Measurements from ENCODE around the gene TRPV4.

The TRPV4 gene

DNA sequence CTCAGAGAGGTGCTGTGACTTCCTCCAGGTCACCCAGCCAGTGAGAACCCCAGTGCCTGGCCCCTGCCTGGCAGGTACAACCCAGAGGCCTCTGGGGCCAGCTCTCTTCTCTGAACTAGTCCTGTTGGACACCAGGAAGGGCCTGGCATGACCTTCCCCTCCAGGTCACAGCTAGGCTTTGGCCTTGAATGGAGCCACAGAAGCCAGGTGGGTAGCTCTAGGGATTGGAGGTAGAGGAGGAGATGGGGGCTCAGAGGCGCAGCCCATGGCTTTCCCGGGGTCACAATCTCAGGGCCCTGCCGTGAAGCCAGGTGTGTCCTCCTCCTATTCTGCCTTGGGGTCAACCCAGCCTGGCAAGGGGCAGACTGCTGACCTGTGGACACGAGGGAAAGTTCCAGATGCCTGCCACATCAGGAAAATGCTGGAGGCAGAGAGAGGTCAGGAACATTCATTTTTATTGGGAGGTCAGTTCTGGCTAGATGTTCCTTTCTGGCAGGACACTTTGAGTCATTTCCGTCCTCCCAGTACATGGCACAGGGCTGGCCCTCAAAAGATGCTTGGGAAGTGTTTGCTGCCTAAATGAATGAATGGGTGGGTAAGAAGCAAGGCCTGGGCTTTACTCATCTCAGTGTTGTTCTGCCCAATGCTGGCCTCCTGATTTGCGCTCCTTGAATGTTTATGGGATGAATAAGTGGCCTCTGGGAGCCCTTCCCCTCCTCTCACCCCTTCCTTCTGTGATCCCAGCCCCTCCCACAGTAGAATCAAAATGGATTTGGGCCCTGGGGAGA is 94.1 kb downstream of the TRPV4 start:
- DNase-seq, result no peak

DNA sequence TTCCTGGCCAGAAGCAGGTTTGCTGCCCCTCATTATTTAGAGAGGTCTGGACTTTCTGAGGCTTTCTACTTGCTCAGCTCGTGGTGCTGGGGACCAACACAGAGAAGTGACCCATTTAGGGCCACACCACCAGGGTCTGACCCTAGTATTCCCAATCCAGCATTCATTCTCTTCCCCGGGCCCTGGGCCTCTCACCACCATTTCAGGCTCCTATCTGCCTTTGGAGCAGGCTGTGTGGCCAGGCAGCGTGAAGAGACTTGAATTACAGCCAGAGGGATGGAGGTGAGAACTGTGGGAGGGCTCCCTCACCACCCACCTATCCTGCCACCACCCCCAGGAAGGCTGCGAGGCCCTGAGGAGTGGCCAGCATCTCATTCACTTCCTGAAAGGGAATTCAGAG is 95.0 kb downstream of the TRPV4 start:
- DNase-seq, result no peak

DNA sequence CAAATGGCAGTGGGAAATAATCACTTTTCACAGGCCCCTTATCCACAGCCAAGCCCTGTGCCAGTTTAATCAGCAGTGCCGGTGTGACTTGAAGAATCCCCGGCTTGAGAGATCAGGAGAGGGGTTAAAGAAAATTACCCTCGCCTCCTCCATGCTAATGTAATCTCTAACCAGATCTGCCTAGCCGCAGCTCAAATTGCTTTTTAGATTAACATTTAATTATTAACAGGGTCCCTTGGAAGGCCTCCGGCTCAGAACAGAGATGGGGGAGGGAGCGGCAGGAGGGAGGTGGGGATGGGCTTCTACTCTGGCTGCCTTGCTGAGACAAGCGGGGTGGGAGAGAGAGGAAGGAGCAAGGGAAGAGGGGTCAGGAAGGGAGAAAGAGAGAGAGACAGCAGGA is 95.6 kb downstream of the TRPV4 start:
- DNase-seq, result no peak

DNA sequence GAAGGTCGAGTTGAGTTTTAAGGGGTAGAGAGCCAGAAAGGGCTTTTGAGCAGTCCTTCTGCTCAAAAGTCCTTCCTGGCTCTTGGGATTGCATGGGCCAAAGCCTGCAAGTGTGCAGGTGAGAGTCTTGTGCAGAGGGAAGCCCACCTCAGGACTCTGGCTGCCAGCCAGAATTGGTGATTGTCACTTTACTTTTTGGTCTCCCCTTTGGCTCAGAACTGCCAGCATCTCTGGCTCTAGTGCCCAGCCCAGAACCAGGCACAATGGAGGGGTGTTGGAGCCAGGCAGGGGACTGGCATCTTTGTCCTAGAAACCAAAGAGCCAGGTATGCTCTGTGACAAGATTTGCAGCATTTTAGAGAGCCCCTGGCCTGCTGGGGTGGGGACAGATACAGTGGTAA is 96.1 kb downstream of the TRPV4 start:
- DNase-seq, result no peak

DNA sequence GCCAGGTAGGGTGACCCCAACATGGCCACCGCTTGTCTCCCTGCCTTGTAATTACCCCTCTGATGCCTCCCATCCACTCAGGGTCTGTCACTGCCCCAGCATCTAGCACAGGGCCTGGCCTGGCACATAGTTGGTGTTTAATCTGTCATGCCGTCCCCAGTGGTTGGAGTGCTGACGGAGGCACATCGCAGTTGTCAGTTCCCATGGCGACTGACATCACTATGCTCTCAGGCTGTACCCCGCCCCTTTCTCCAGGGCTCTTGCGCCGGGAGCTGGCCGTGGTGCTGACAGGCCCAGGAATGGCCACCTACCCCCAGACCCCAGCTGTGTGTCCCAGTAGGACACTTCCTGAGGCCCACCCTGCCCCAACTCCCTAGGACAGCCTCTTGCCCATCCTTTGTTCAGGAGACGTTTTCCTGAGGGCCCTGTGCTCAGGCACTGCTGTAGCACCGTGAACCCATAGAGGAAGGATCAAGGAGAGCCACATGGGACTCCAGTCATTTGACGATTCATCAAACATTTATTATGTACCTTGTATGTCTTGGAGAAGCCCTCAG is 96.6 kb downstream of the TRPV4 start:
- DNase-seq, result no peak

DNA sequence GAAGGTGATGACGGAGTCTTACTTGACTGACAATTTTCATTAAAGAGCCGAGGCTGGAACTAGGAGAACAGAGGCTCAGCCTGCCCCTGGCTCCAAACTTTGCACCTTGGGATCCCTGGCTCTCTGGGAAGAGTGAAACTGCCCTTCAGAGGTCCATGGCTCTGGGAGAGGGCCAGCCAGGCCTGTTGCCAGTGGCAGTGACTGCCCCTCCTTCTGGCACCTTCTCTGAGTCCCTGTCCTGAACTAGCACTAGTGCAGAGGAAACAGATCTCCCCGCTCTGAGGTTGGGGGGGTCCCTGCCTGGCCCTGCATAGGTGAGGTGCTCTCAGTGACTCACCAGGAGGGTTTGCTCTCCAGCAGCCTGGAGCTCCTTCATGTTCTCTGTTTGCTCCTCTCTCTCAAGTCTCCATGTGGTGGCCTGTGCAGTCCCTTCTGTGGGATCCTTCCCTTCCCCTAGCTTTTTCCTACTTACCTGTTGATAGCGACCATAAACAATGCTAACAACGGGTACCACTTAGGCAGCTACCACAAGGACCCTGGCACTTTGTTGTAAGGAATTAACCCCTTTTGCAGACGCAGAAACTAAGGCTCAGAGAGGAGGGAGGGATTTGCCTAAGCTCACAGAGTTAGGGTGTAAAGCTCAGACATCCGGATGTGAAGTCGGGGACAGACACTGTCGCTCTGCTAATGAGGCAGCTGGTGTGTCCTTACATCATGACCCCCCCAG is 97.2 kb downstream of the TRPV4 start:
- no peak for DNase-seq

DNA sequence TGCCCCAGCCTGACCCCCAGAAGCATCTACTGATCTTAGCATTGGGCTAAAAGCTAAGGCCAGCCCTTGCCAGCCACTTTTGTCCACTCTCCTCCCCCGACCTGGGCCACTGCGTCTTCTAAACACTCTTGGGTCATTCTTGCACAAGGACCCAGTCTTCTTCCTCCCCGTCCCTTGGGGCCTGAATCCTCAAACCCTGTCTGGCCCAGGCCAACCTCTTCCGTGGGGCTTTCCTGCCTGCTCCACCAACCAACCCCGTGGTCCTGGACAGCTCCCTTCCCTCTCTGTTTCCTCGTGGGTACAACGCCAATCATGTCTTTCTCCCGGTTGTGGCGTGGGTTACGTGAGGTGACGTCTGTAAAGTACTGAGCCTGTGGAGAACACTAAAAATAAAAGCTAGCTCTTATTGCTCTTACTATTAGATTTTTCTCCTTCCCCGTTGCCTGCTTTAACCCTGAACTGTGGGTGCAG is 98.1 kb downstream of the TRPV4 start:
- no peak for DNase-seq

DNA sequence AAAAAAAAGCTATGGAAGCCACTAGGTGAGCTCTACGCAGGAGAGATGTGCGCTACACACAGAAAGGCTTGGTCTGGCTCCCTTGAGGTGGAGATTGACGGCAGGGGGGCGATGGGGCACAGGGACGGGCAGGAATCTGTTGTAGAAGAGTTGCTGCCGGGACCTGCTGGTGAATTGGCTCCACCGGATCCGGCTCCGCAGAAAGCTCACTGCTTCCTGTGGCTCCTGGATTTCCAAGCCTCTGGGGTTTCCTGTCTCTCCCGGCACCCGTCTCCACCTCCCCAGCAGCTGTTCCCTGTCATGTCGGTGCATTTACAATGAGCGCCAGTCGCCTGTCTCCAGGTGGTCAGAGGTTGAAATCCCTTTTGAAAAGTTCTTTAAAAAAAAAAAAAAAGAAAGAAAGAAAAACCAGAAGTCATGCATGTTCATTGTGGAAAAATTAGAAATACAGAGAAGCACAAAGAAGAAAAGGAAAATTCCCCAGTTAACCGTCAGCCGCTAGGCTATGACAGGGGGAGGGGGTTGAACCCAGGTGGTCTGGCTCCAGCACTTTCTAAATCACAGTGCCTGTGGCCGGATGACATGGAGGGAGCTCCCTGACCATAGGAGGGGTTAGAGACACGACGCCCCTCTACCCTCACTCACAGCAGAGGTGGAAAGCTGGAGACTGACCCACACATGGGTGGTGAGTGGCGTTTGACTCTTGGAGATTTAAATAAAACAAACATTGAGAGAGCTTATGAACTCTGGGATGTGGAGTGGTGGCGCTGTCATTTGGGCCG is 98.8 kb downstream of the TRPV4 start:
- no peak for DNase-seq
